ENCODE measurements around the gene NXPH2.

DNA sequence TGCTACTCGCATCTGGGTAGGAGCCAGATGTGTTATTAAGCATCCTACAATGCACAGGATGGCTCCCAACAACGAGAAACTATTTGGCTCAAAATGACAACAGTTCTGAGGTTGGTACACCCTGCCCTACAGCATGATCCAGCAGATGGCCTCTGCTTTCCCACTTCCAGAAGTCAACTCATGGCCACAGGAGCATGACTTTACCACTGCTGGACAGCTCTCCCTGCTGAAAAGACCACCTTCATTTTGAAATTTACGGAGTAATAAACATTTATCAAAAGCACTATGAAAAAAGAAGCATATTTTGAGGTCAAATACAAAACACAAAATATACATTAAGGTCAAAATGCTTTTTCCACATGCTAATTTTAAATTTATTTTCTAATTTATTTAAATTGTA, 13.7 kb downstream of the NXPH2 start:
- TF ChIP-seq, protein P1, sequence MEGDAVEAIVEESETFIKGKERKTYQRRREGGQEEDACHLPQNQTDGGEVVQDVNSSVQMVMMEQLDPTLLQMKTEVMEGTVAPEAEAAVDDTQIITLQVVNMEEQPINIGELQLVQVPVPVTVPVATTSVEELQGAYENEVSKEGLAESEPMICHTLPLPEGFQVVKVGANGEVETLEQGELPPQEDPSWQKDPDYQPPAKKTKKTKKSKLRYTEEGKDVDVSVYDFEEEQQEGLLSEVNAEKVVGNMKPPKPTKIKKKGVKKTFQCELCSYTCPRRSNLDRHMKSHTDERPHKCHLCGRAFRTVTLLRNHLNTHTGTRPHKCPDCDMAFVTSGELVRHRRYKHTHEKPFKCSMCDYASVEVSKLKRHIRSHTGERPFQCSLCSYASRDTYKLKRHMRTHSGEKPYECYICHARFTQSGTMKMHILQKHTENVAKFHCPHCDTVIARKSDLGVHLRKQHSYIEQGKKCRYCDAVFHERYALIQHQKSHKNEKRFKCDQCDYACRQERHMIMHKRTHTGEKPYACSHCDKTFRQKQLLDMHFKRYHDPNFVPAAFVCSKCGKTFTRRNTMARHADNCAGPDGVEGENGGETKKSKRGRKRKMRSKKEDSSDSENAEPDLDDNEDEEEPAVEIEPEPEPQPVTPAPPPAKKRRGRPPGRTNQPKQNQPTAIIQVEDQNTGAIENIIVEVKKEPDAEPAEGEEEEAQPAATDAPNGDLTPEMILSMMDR (IDR thresholded peaks at IDR 0.05; ENCODE audit: low read depth, low read length) = no peak
- TF ChIP-seq EZH2phosphoT487 (IDR thresholded peaks at IDR 0.05; ENCODE audit: low read depth) = no peak

Measured in OCI-LY3 (cell line).